Erythroblast (primary cell): ENCODE measurements around the gene NXN.

Experiments
- GATA1 ChIP-seq: IDR thresholded peaks from 2 replicates; pipeline ENCODE4 v1.6.1; 2011; ENCODE audit warnings: low read depth, mild to moderate bottlenecking, control low read depth, low read length, moderate library complexity
- POLR2A ChIP-seq: IDR thresholded peaks from 2 replicates; pipeline ENCODE4 v1.6.1; 2011; ENCODE audit warnings: mild to moderate bottlenecking, low read length

DNA sequence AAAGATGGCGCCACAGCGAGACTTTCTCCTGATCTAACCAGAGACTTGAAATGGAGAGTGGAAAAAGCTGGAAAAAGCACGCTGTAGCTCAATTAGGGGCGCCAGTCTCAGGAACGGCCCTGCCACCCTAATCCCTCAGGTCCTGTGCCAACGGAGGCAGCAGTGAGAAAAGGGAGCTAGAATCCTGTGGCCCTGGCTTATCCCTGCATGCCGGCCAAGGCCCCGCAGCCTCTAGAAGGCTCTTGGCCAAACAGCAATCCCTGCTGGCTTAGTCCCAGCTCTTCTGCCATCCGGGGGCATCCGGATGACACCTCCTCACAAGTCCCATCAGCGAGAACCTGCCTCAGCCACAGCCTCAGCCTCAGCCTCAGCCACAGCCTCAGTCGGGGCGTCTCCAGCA is 127.7 kb downstream of the NXN start:
- TF ChIP-seq POLR2A (no peak), GATA1 (no peak)
